OCI-LY7 (cell line): ENCODE results near the gene OR6K6. TPM values are rescaled to one million over a fixed set of nuclear protein-coding genes. Genes with fewer than 3 reads are reported as not detected.

Source experiments
- BruUV-seq: library from RNA; stranded (reverse); fragments of 400-500 nt; replicated peaks from 2 replicates; lab custom pipeline; 2021; lab: Mats Ljungman, UMichigan
- CTCF ChIA-PET: fragments of 300-600 bp; sonication (Branson Sonifier 250); formaldehyde crosslinking; loops from one replicate; lab custom pipeline; 2022; ENCODE audit warnings: antibody characterized with exemption; ENCODE audit not compliant: unreplicated experiment; lab: Charles Lee
- POLR2A ChIA-PET: fragments of 300-600 bp; sonication (Branson Sonifier 250); formaldehyde crosslinking; loops from one replicate; lab custom pipeline; 2022; ENCODE audit warnings: antibody characterized with exemption; lab: Charles Lee
- DNase-seq: peaks from one replicate; pipeline ENCODE4 v3.0.0-alpha.2; 2015; ENCODE audit warnings: low spot score
- H2AFZ ChIP-seq: fragments of 200-600 bp; sonication (generic), shearing (Covaris generic); 2 replicates; pipeline ENCODE4 v1.6.1; 2014; ENCODE audit warnings: mild to moderate bottlenecking, antibody characterized with exemption, low read length, moderate library complexity
- H3K27ac ChIP-seq: fragments of 200-600 bp; sonication (generic); 2 replicates; pipeline ENCODE4 v1.5.1; 2014; ENCODE audit warnings: mixed run types, low read depth, mild to moderate bottlenecking, moderate library complexity, low read length, inconsistent platforms; ENCODE audit not compliant: poor library complexity, severe bottlenecking
- H3K36me3 ChIP-seq: fragments of 200-600 bp; sonication (generic); 2 replicates; pipeline ENCODE4 v1.6.1; 2014; ENCODE audit warnings: mild to moderate bottlenecking, antibody characterized with exemption, low read length, moderate library complexity, mixed read lengths; ENCODE audit not compliant: insufficient read depth
- H3K4me1 ChIP-seq: fragments of 200-600 bp; sonication (generic); 2 replicates; pipeline ENCODE4 v1.5.1; 2014; ENCODE audit warnings: mild to moderate bottlenecking, low read length; ENCODE audit not compliant: insufficient read depth, poor library complexity, severe bottlenecking
- H3K4me2 ChIP-seq: fragments of 200-600 bp; sonication (generic); 2 replicates; pipeline ENCODE4 v1.6.1; 2014; ENCODE audit warnings: mild to moderate bottlenecking, low read length
- H3K4me3 ChIP-seq: fragments of 200-600 bp; sonication (generic); 2 replicates; pipeline ENCODE4 v1.5.1; 2014; ENCODE audit warnings: mild to moderate bottlenecking, low read depth, low read length; ENCODE audit not compliant: poor library complexity, severe bottlenecking
- H3K79me2 ChIP-seq: fragments of 200-600 bp; sonication (generic); 2 replicates; pipeline ENCODE4 v1.6.1; 2016; ENCODE audit warnings: low read depth, mild to moderate bottlenecking, low read length, moderate library complexity, mixed read lengths; ENCODE audit not compliant: insufficient read depth
- H3K9me2 ChIP-seq: fragments of 200-600 bp; sonication (generic); 2 replicates; pipeline ENCODE4 v1.6.1; 2016; ENCODE audit warnings: mild to moderate bottlenecking, low read length, mixed read lengths; ENCODE audit not compliant: insufficient read depth
- H3K9me3 ChIP-seq: fragments of 200-600 bp; sonication (generic); 2 replicates; pipeline ENCODE4 v1.6.1; 2014; ENCODE audit warnings: mild to moderate bottlenecking, mixed run types, low read length, mixed read lengths
- H4K20me1 ChIP-seq: fragments of 200-600 bp; sonication (generic); 2 replicates; pipeline ENCODE4 v1.6.1; 2014; ENCODE audit warnings: mild to moderate bottlenecking, antibody characterized with exemption, low read length, moderate library complexity, mixed read lengths; ENCODE audit not compliant: insufficient read depth
- CTCF ChIP-seq: fragments of 200-600 bp; sonication (generic); conservative IDR thresholded peaks from 2 replicates; pipeline ENCODE4 v1.5.1; 2014; ENCODE audit warnings: mild to moderate bottlenecking, antibody characterized with exemption, low read length, moderate library complexity, mixed read lengths
- EZH2phosphoT487 ChIP-seq: fragments of 200-600 bp; sonication (generic); IDR thresholded peaks from 2 replicates; pipeline ENCODE4 v1.6.1; 2018; ENCODE audit warnings: low read depth, borderline replicate concordance, mild to moderate bottlenecking, mixed run types, antibody characterized with exemption, low read length, moderate library complexity, mixed read lengths
- intact Hi-C: fragments of 100-400 bp; cut with micrococcal nuclease; formaldehyde crosslinking; loops from one replicate; pipeline ENCODE4 v1.10.0; 2022; ENCODE audit not compliant: unreplicated experiment
- total RNA-seq, 2 experiments: library from RNA; depleted of rRNA in 1 of 2; stranded (reverse); fragments of >200 nt in 1 of 2; shearing (Covaris generic) in 1 of 2; gene quantifications; 2 replicates each; pipeline ENCODE4 v1.2.3, GENCODE V29; 2014 to 2022

Gene OR6K6
- total RNA-seq, 2 experiments from 2014 or later, result not detected

DNA sequence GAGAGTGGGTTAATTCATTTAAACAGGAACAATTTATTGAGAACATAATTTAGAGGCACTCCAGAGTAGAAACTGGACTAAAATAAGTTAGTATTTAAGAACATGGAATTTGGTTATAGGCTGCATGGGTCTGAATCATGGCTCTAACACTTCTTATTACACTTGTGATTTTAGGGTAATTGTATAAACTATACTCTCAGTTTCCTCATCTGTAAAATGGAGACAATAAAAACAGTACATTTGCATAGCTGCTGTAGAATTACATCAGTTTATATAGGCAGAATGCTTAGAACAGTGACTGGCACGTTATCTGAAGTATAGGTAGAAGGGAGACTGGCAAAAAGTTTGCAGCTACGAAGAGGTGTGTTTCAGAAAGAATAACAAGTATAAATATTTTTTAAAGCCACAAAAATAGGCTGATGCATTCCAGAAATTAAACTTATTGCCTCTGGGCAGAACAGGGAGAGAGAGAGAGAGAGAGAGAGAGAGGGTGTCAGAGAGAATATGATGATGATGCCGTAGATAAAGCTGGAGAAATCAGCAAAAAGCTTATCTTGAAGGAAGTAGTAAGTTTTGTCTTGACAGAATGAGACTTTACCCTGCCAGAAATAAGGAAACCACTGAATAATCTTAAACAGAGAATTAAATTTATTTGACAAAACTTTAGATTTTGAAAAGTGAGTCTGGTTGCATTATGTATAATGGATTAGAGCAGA is 25.9 kb upstream of the OR6K6 start:
- no peaks in the 10 kb centered on the region for H4K20me1 ChIP-seq
- no peaks in the 10 kb centered on the region for H3K9me2 ChIP-seq
- H2AFZ ChIP-seq, result no peak overlapping the region
- DNase-seq, result no peak
- no peak overlapping the region for H3K4me2 ChIP-seq
- no peaks in the 10 kb centered on the region for H3K9me3 ChIP-seq
- no peaks in the 10 kb centered on the region for H3K79me2 ChIP-seq
- intact Hi-C loops, result no loop called here
- POLR2A ChIA-PET, result no interaction called here
- no peaks in the 10 kb centered on the region for H3K4me1 ChIP-seq
- H3K27ac ChIP-seq, result no peak overlapping the region
- CTCF ChIA-PET, result no interaction called here
- TF ChIP-seq CTCF, result no peak
- TF ChIP-seq EZH2phosphoT487, result no peak
- no peaks in the 10 kb centered on the region for H3K36me3 ChIP-seq
- no peak overlapping the region for H3K4me3 ChIP-seq
- no TSS peak for BruUV-seq

GRCh38 chr1:158730453-158730852 is 24.1 kb upstream of the OR6K6 start:
- Histone ChIP-seq H3K27ac (no peak overlapping the region), H3K4me2 (no peak overlapping the region), H3K9me3 (no peaks in the 10 kb centered on the region), H3K79me2 (no peaks in the 10 kb centered on the region), H3K36me3 (no peaks in the 10 kb centered on the region), H3K4me3 (no peak overlapping the region), H2AFZ (no peak overlapping the region), H3K9me2 (no peaks in the 10 kb centered on the region), H3K4me1 (no peaks in the 10 kb centered on the region), H4K20me1 (no peaks in the 10 kb centered on the region)
- no TSS peak for BruUV-seq
- no peak for DNase-seq
- ChIA-PET POLR2A (interaction anchor here (1.1 kb wide), 1 partner anchor 13 kb away, joined by 6 read pairs; no protein-coding TSS in a partner anchor), CTCF (no interaction called here)
- intact Hi-C loops, result no loop called here
- TF ChIP-seq CTCF (no peak), EZH2phosphoT487 (no peak)

DNA sequence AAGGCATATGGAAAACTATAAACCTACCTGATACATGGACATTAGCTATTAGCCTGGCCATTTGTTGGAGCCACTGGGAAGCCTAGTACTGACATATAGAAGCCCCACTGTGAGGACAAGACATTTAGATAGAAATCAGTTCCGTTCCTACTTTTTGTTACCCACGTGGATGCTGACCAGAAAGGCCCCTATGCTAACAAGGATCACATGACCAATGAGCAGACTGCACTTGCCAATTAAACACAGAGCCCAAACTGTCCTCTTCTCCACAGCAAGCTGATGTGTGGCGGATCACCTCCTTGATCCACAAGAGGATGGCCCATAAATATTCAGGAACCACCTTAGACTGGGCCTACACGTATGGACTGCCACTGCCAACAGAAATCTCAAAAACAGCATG is 22.8 kb upstream of the OR6K6 start:
- no peaks in the 10 kb centered on the region for H3K9me3 ChIP-seq
- BruUV-seq, result no TSS peak
- no peak for DNase-seq
- H3K4me1 ChIP-seq, result no peaks in the 10 kb centered on the region
- H3K79me2 ChIP-seq, result no peaks in the 10 kb centered on the region
- H2AFZ ChIP-seq, result no peak overlapping the region
- H3K4me2 ChIP-seq, result no peak overlapping the region
- no peaks in the 10 kb centered on the region for H3K9me2 ChIP-seq
- ChIA-PET POLR2A (interaction anchor here (0.9 kb wide), 1 partner anchor 11 kb away, joined by 3 read pairs; the partner anchor contains the start of gene OR6K3), CTCF (no interaction called here)
- H3K36me3 ChIP-seq, result no peaks in the 10 kb centered on the region
- TF ChIP-seq CTCF (no peak), EZH2phosphoT487 (no peak)
- H4K20me1 ChIP-seq, result no peaks in the 10 kb centered on the region
- H3K4me3 ChIP-seq, result no peak overlapping the region
- intact Hi-C loops, result no loop called here
- H3K27ac ChIP-seq, result no peak overlapping the region
